Neuronal stem cell (in vitro differentiated cells): ENCODE results near the gene MYB.
"Not testable (repeated sequence)": the region's sequence is repeated elsewhere in the genome, so short reads cannot be mapped to it uniquely, and the experiment has no call there.

Experiments used
- DNase-seq: peaks from one replicate; pipeline ENCODE4 v3.0.0-alpha.2; 2013; ENCODE audit warnings: low spot score
- H2AFZ ChIP-seq: one replicate; pipeline ENCODE4 v1.6.1; 2013; ENCODE audit warnings: mild to moderate bottlenecking, low read length, inconsistent platforms
- H2AK5ac ChIP-seq: 2 replicates; pipeline ENCODE4 v1.6.1; 2013; ENCODE audit warnings: low read depth, mild to moderate bottlenecking, inconsistent platforms, low read length, moderate library complexity, mixed read lengths
- H2BK120ac ChIP-seq: 2 replicates; pipeline ENCODE4 v1.6.1; 2013; ENCODE audit warnings: low read depth, mild to moderate bottlenecking, inconsistent platforms, low read length, moderate library complexity, mixed read lengths
- H2BK12ac ChIP-seq: one replicate; pipeline ENCODE4 v1.6.1; 2013; ENCODE audit warnings: low read length, inconsistent platforms
- H2BK15ac ChIP-seq: 2 replicates; pipeline ENCODE4 v1.6.1; 2013; ENCODE audit warnings: mild to moderate bottlenecking, low read length, inconsistent platforms, mixed read lengths
- H2BK5ac ChIP-seq: one replicate; pipeline ENCODE4 v1.6.1; 2013; ENCODE audit warnings: inconsistent platforms, mild to moderate bottlenecking, low read length, moderate library complexity
- H3K14ac ChIP-seq: one replicate; pipeline ENCODE4 v1.6.1; 2013; ENCODE audit warnings: low read length, inconsistent platforms
- H3K18ac ChIP-seq: 2 replicates; pipeline ENCODE4 v1.6.1; 2013; ENCODE audit warnings: low read length, inconsistent platforms
- H3K23ac ChIP-seq: 2 replicates; pipeline ENCODE4 v1.6.1; 2013; ENCODE audit warnings: low read depth, mild to moderate bottlenecking, mixed read lengths, low read length, inconsistent platforms; ENCODE audit not compliant: poor library complexity
- H3K27ac ChIP-seq: replicated peaks from 3 replicates; pipeline ENCODE4 v1.5.1; 2013; ENCODE audit warnings: low read length, inconsistent platforms
- H3K27me3 ChIP-seq, 3 experiments: 2 replicates each; pipeline ENCODE4 v1.6.1; 2013; ENCODE audit warnings: low read length in 3 of 3, mild to moderate bottlenecking in 2 of 3, inconsistent platforms in 1 of 3, low read depth in 1 of 3, mixed read lengths in 1 of 3, moderate library complexity in 1 of 3; ENCODE audit not compliant: control insufficient read depth in 3 of 3, insufficient read depth in 3 of 3
- H3K36me3 ChIP-seq, 2 donors: replicated peaks in 1 of 2; 2 replicates each; pipeline ENCODE4 v1.6.1; 2013; ENCODE audit warnings: low read length in 2 of 2; ENCODE audit not compliant: control insufficient read depth in 2 of 2, insufficient read depth in 2 of 2
- H3K4ac ChIP-seq: 2 replicates; pipeline ENCODE4 v1.6.1; 2013; ENCODE audit warnings: inconsistent platforms, mild to moderate bottlenecking, low read length, moderate library complexity
- H3K4me1 ChIP-seq, 2 donors: 1 replicate in 1 of 2; 2 replicates in 1 of 2; pipeline ENCODE4 v1.6.1; 2013; ENCODE audit warnings: low read length in 2 of 2, low read depth in 1 of 2; ENCODE audit not compliant: control insufficient read depth in 2 of 2, insufficient read depth in 1 of 2
- H3K4me2 ChIP-seq: one replicate; pipeline ENCODE4 v1.6.1; 2013; ENCODE audit warnings: mild to moderate bottlenecking, low read length, inconsistent platforms; ENCODE audit not compliant: insufficient read depth, poor library complexity, severe bottlenecking
- H3K4me3 ChIP-seq, 2 donors: 2 replicates each; pipeline ENCODE4 v1.5.1; 2013; ENCODE audit warnings: low read length in 2 of 2, mild to moderate bottlenecking in 2 of 2, inconsistent platforms in 1 of 2, moderate library complexity in 1 of 2
- H3K79me1 ChIP-seq: one replicate; pipeline ENCODE4 v1.6.1; 2013; ENCODE audit warnings: low read depth, mild to moderate bottlenecking, inconsistent platforms, low read length, moderate library complexity
- H3K9ac ChIP-seq: one replicate; pipeline ENCODE4 v1.6.1; 2013; ENCODE audit warnings: mild to moderate bottlenecking, low read depth, low read length, inconsistent platforms; ENCODE audit not compliant: poor library complexity
- H3K9me3 ChIP-seq, 2 donors: replicated peaks in 1 of 2; 2 replicates each; pipeline versions ENCODE3 to v1.6.1; 2013; ENCODE audit warnings: low read length in 2 of 2, mild to moderate bottlenecking in 2 of 2, inconsistent platforms in 1 of 2, low read depth in 1 of 2, mixed read lengths in 1 of 2, moderate library complexity in 1 of 2; ENCODE audit not compliant: control insufficient read depth in 2 of 2, insufficient read depth in 1 of 2
- H4K8ac ChIP-seq: one replicate; pipeline ENCODE4 v1.6.1; 2013; ENCODE audit warnings: low read depth, mild to moderate bottlenecking, inconsistent platforms, low read length, moderate library complexity
- H4K91ac ChIP-seq: one replicate; pipeline ENCODE4 v1.6.1; 2013; ENCODE audit warnings: low read length, low read depth, mild to moderate bottlenecking, inconsistent platforms; ENCODE audit not compliant: poor library complexity
- WGBS, 2 donors: extraction: QIAGEN DNeasy Blood & Tissue Kit; methylation state at CpG; one replicate each; pipeline ENCODE4 v1.1.7; 2013; ENCODE audit warnings: missing lambda C conversion rate in 2 of 2, mixed read lengths in 1 of 2; ENCODE audit not compliant: insufficient read length in 2 of 2, insufficient replicate concordance in 1 of 2; ENCODE audit errors: extremely low coverage in 2 of 2; 5-methylcytosine and 5-hydroxymethylcytosine counted together

Gene MYB

GRCh38 chr6:135148889-135149288, 32.2 kb upstream of the MYB start:
- H3K79me1 ChIP-seq: no peaks in the 10 kb centered on the region
- H3K27me3 ChIP-seq: no peaks in the 10 kb centered on the region
- H3K36me3 ChIP-seq: no peaks in the 10 kb centered on the region
- no peak overlapping the region for H3K23ac ChIP-seq
- H2BK120ac ChIP-seq: no peak overlapping the region
- H3K4ac ChIP-seq: no peak overlapping the region
- no CpG with 5 or more reads among the region's 3 CpGs for WGBS, 2 donors
- no peak overlapping the region for H3K14ac ChIP-seq
- no peak overlapping the region for H3K18ac ChIP-seq
- no peaks in the 10 kb centered on the region for H3K9me3 ChIP-seq
- DNase-seq: no peak
- H3K4me2 ChIP-seq: no peak overlapping the region
- H2AFZ ChIP-seq: no peak overlapping the region
- no peak overlapping the region for H4K8ac ChIP-seq
- H2BK12ac ChIP-seq: no peak overlapping the region
- H2BK5ac ChIP-seq: no peak overlapping the region
- H3K27ac ChIP-seq: no peak overlapping the region
- no peak overlapping the region for H3K9ac ChIP-seq
- H3K4me1 ChIP-seq: no peaks in the 10 kb centered on the region
- H4K91ac ChIP-seq: no peak overlapping the region
- no peak overlapping the region for H2AK5ac ChIP-seq
- no peak overlapping the region for H2BK15ac ChIP-seq
- no peak overlapping the region for H3K4me3 ChIP-seq

- Histone ChIP-seq H3K4ac (no peak overlapping the region), H3K27ac (no peak overlapping the region), H4K91ac (no peak overlapping the region), H3K36me3 (no peaks in the 10 kb centered on the region), H2BK15ac (no peak overlapping the region), H2AFZ (no peak overlapping the region), H3K14ac (no peak overlapping the region), H3K9me3 (no peaks in the 10 kb centered on the region), H3K18ac (no peak overlapping the region), H3K9ac (no peak overlapping the region), H2BK5ac (no peak overlapping the region), H3K23ac (no peak overlapping the region), H2BK12ac (no peak overlapping the region), H3K27me3 (no peaks in the 10 kb centered on the region), H2AK5ac (no peak overlapping the region), H2BK120ac (no peak overlapping the region), H3K4me1 (no peaks in the 10 kb centered on the region), H4K8ac (no peak overlapping the region), H3K79me1 (no peaks in the 10 kb centered on the region), H3K4me2 (no peak overlapping the region), H3K4me3 (no peak overlapping the region)
- no CpG with 5 or more reads among the region's 6 CpGs for WGBS, 2 donors
- no peak for DNase-seq
Measured at GRCh38 chr6:135149376-135149775, 31.7 kb upstream of the MYB start.

- WGBS, 2 donors: no CpG with 5 or more reads among the region's 2 CpGs
- H3K4ac ChIP-seq, H2AFZ ChIP-seq, H3K36me3 ChIP-seq, H3K23ac ChIP-seq, H3K9ac ChIP-seq, H4K91ac ChIP-seq, H3K14ac ChIP-seq, H2AK5ac ChIP-seq, DNase-seq, H3K79me1 ChIP-seq, H3K27me3 ChIP-seq, H2BK5ac ChIP-seq, H3K4me2 ChIP-seq, H3K4me1 ChIP-seq, H2BK12ac ChIP-seq, H3K9me3 ChIP-seq, H2BK15ac ChIP-seq, H3K18ac ChIP-seq, H4K8ac ChIP-seq, H3K4me3 ChIP-seq, H3K27ac ChIP-seq, H2BK120ac ChIP-seq: not testable (repeated sequence)
Measured at GRCh38 chr6:135150481-135150880, 30.6 kb upstream of the MYB start.

- not testable (repeated sequence) for H3K18ac ChIP-seq, H2BK120ac ChIP-seq, H2BK12ac ChIP-seq, H2BK15ac ChIP-seq, H4K91ac ChIP-seq, H3K23ac ChIP-seq, H3K36me3 ChIP-seq, H3K4me3 ChIP-seq, H3K4ac ChIP-seq, H2AK5ac ChIP-seq, H4K8ac ChIP-seq, H3K14ac ChIP-seq, H3K27me3 ChIP-seq, H3K79me1 ChIP-seq, H3K4me1 ChIP-seq, H3K4me2 ChIP-seq, DNase-seq, H3K27ac ChIP-seq, H3K9ac ChIP-seq, H2AFZ ChIP-seq, H3K9me3 ChIP-seq, H2BK5ac ChIP-seq
- WGBS, 2 donors: no CpG with 5 or more reads among the region's 2 CpGs
Measured at GRCh38 chr6:135154125-135154524, 27.0 kb upstream of the MYB start.
